Natural killer cell (primary cell): ENCODE results near the gene TREH. TPM values are rescaled to one million over a fixed set of nuclear protein-coding genes. Genes with fewer than 3 reads are reported as not detected.

ENCODE experiments used
- ATAC-seq, 3 donors: fragments of 150-1000 bp in 2 of 3; fragments of 200-7000 bp in 1 of 3; cut with Tn5 transposase; 1 replicate in 1 of 3; 2 replicates in 2 of 3; pipeline ENCODE4 v1.10.0; 2021; ENCODE audit warnings: mild to moderate bottlenecking in 2 of 3, moderate library complexity in 2 of 3
- DNase-seq, 2 donors: peaks; one replicate each; pipeline versions ENCODE4 v3.0.0 to v3.0.0-alpha.2; 2013 to 2021; ENCODE audit warnings: mixed read lengths in 1 of 2
- H3K27ac ChIP-seq: one replicate; pipeline ENCODE4 v1.5.1; 2013; ENCODE audit warnings: mild to moderate bottlenecking, low read length
- H3K27me3 ChIP-seq: one replicate; pipeline ENCODE4 v1.6.1; 2013; ENCODE audit warnings: low read length; ENCODE audit not compliant: control insufficient read depth, insufficient read depth
- H3K36me3 ChIP-seq: one replicate; pipeline ENCODE4 v1.6.1; 2013; ENCODE audit warnings: low read length; ENCODE audit not compliant: control insufficient read depth, insufficient read depth
- H3K4me1 ChIP-seq: one replicate; pipeline ENCODE4 v1.6.1; 2013; ENCODE audit warnings: low read length; ENCODE audit not compliant: control insufficient read depth, insufficient read depth
- H3K4me3 ChIP-seq: one replicate; pipeline ENCODE4 v1.5.1; 2013; ENCODE audit warnings: low read length
- H3K9me3 ChIP-seq: one replicate; pipeline ENCODE4 v1.6.1; 2013; ENCODE audit warnings: low read length; ENCODE audit not compliant: control insufficient read depth, insufficient read depth
- H3K27ac Mint-ChIP-seq, 2 donors: one replicate each; pipeline ENCODE4 v1.8.0; 2022; ENCODE audit warnings: mild to moderate bottlenecking in 2 of 2, mixed read lengths in 2 of 2, moderate library complexity in 1 of 2
- H3K27me3 Mint-ChIP-seq, 2 donors: one replicate each; pipeline ENCODE4 v1.8.0; 2022; ENCODE audit warnings: low read depth in 2 of 2, mixed read lengths in 2 of 2
- H3K36me3 Mint-ChIP-seq: one replicate; pipeline ENCODE4 v1.8.0; 2022; ENCODE audit warnings: mixed read lengths
- H3K4me1 Mint-ChIP-seq, 2 donors: one replicate each; pipeline ENCODE4 v1.8.0; 2022; ENCODE audit warnings: mixed read lengths in 2 of 2
- H3K4me3 Mint-ChIP-seq: one replicate; pipeline ENCODE4 v1.8.0; 2022; ENCODE audit warnings: mild to moderate bottlenecking, moderate library complexity, mixed read lengths
- H3K9me3 Mint-ChIP-seq, 2 donors: one replicate each; pipeline ENCODE4 v1.8.0; 2022; ENCODE audit warnings: mixed read lengths in 2 of 2
- WGBS: methylation state at CpG from one replicate; pipeline ENCODE4 v1.1.7; 2013; ENCODE audit warnings: missing lambda C conversion rate; ENCODE audit not compliant: insufficient coverage; 5-methylcytosine and 5-hydroxymethylcytosine counted together
- intact Hi-C: fragments of 100-400 bp; cut with micrococcal nuclease; formaldehyde crosslinking; loops from one replicate; pipeline ENCODE4 v1.14.2; 2022
- total RNA-seq, 4 donors: library from RNA; stranded (reverse); fragments of 120-200 nt in 1 of 4; gene quantifications; one replicate each; pipeline versions ENCODE4 v1.2.3 to v1.2.4, GENCODE V29; 2013 to 2022
- TF ChIP-seq, protein P1 (sequence below): fragments of 200-600 bp; IDR thresholded peaks from one replicate; pipeline ENCODE4 v1.8.0; 2022; ENCODE audit warnings: antibody characterized with exemption

TREH gene
- total RNA-seq, 3 donors from 2014 or later (not counting 1 experiment from before 2014, with no cell fraction given): not detected

DNA sequence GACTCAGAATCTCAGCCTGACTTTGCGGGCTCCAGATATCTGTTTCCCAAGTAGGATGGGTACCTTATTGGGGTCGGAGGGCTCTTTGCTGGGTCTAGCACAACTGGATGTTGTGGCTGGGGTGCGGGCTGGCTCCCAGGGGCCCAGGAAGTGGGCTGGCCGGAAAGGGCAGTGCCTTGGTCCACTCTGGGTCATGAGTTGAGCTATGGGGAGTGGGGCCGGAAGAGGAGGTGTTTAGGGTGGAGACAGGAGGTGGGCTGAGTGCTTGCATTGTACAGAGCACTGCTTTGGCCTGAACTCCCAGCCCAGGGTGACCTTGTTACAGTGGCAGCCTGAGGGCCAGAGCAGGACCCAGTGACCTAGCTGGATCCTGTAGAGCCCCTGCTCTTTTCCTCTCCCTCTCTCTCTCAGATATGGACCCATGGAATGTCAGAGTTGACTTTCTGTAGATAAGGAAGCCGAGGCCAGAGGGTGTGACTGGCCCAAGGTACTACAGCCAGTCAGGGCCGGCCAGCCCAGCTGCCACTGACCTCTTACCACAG is 58.9 kb downstream of the TREH start:
- no peaks in the 10 kb centered on the region for H3K9me3 Mint-ChIP-seq
- H3K4me1 Mint-ChIP-seq: peaks cover 7 to 8% of the 10 kb centered on the region in 2 donors
- ATAC-seq (peak in 1 of 3 donors; percentile 14), DNase-seq (no peak)
- no peak overlapping the region for H3K4me3 ChIP-seq
- no peaks in the 10 kb centered on the region for H3K36me3 Mint-ChIP-seq
- H3K27ac ChIP-seq: no peak overlapping the region
- TF ChIP-seq, protein P1, sequence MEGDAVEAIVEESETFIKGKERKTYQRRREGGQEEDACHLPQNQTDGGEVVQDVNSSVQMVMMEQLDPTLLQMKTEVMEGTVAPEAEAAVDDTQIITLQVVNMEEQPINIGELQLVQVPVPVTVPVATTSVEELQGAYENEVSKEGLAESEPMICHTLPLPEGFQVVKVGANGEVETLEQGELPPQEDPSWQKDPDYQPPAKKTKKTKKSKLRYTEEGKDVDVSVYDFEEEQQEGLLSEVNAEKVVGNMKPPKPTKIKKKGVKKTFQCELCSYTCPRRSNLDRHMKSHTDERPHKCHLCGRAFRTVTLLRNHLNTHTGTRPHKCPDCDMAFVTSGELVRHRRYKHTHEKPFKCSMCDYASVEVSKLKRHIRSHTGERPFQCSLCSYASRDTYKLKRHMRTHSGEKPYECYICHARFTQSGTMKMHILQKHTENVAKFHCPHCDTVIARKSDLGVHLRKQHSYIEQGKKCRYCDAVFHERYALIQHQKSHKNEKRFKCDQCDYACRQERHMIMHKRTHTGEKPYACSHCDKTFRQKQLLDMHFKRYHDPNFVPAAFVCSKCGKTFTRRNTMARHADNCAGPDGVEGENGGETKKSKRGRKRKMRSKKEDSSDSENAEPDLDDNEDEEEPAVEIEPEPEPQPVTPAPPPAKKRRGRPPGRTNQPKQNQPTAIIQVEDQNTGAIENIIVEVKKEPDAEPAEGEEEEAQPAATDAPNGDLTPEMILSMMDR: no peak
- peak overlapping the region in 1 of 2 donors; percentile 41 for H3K27ac Mint-ChIP-seq
- intact Hi-C loops: no loop called here
- no peaks in the 10 kb centered on the region for H3K36me3 ChIP-seq
- H3K27me3 Mint-ChIP-seq: peaks cover 0 to 9% of the 10 kb centered on the region in 2 donors
- peak overlapping the region; percentile 84 for H3K4me3 Mint-ChIP-seq
- H3K9me3 ChIP-seq: no peaks in the 10 kb centered on the region
- peaks cover 15% of the 10 kb centered on the region for H3K4me1 ChIP-seq
- 67% methylated on average over 7 of the region's 7 CpGs for WGBS
- peaks cover 7% of the 10 kb centered on the region for H3K27me3 ChIP-seq

DNA sequence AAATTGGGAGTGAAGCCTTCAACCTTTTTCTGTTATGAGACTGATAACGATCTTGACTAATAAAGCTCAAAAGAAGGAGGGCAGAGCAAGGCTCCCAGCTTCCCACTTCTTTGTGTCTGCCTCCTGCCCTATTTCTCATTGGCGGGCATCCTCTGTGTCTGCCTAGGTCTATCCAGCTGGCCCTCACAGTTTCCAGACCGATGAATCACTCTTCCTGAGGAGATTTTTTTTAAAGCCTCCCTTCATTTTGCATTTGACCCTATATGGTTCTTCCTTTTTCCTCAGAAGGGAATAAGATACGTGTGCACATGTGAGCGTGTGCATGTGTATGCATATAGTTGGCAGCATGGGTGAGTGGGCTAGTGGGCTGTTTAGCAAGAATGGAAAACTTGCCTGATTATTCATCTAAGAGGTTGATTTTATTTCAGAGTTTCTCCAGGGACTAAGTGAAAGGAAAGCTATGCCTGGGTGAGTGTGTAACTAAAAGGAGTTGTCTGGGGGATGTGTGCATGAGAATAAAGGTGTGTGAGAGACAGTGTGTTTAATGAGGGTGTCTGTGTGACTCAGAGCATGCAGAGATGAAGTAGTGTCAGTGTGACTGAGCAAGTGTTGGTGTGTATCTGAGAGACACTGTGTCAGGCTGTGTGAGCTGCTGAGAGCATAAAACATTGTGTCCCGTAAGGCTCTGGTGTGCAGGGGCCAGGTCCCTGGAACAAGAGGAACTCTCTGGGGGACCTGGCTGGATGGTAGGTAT is 59.8 kb downstream of the TREH start:
- H3K36me3 Mint-ChIP-seq: no peaks in the 10 kb centered on the region
- TF ChIP-seq, protein P1: no peak
- ATAC-seq: no peak

DNA sequence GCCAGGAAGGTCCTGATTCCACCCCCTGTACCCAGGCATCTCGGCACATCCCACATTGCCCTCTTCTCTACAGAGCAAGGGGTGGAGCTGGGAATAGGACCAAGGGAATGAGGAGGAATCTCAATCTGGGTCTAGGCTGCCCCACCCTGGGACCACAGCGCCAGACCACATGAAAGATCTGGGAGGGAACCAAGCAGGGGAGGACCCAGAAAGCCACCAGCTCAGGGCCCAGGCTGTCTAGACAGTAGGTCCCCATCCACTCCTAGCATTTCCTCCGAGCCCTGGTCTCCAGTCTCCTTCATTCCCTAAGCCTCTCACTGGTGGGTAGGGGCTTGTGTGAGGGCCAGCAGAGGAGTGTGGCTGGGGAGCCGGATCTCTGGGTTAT is 60.5 kb downstream of the TREH start:
- H3K4me3 ChIP-seq: no peak overlapping the region
- H3K27ac Mint-ChIP-seq: no peak overlapping the region
- H3K4me3 Mint-ChIP-seq: no peak overlapping the region
- H3K36me3 ChIP-seq: no peaks in the 10 kb centered on the region
- TF ChIP-seq, protein P1: no peak
- H3K9me3 ChIP-seq: no peaks in the 10 kb centered on the region
- peaks cover 0 to 10% of the 10 kb centered on the region in 2 donors for H3K27me3 Mint-ChIP-seq
- peaks cover 15% of the 10 kb centered on the region for H3K4me1 ChIP-seq
- H3K4me1 Mint-ChIP-seq: peaks cover 7 to 8% of the 10 kb centered on the region in 2 donors
- H3K9me3 Mint-ChIP-seq: no peaks in the 10 kb centered on the region
- WGBS: 93% methylated on average over 1 of the region's 4 CpGs
- ATAC-seq: no peak
- H3K27me3 ChIP-seq: peaks cover 7% of the 10 kb centered on the region
- DNase-seq: no peak
- intact Hi-C loops: no loop called here
- H3K27ac ChIP-seq: no peak overlapping the region
- H3K36me3 Mint-ChIP-seq: no peaks in the 10 kb centered on the region

More for the DNA sequence above, 59.8 kb downstream of the TREH start:
- DNase-seq: no peak
- Histone ChIP-seq H3K36me3 (no peaks in the 10 kb centered on the region), H3K4me1 (peaks cover 15% of the 10 kb centered on the region), H3K4me3 (no peak overlapping the region), H3K27me3 (peaks cover 7% of the 10 kb centered on the region), H3K27ac (no peak overlapping the region), H3K9me3 (no peaks in the 10 kb centered on the region)
- WGBS: 69% methylated on average over 6 of the region's 6 CpGs
- Mint-ChIP-seq H3K9me3 (no peaks in the 10 kb centered on the region), H3K27ac (no peak overlapping the region), H3K4me1 (peaks cover 7 to 8% of the 10 kb centered on the region in 2 donors), H3K27me3 (peaks cover 0 to 9% of the 10 kb centered on the region in 2 donors), H3K4me3 (peak overlapping the region; percentile 1)
- intact Hi-C loops: no loop called here
